ENCODE results near the gene GABRG3.

GABRG3 gene

DNA sequence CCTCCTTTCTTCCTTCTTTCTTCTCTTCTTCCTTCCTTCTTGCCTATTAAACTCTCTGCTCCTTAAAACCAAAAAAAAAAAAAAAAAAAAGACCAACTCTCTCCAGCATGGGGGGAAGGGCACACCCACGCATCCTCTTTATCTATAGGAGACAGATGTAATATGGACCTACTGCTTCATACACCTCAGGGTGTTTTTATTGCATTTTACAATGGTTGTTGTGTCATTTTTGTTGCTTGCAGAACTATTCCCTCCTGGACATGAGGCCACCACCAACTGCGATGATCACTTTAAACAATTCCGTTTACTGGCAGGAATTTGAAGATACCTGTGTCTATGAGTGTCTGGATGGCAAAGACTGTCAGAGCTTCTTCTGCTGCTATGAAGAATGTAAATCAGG, 561.4 kb downstream of the GABRG3 start:
- no peak for DNase-seq

DNA sequence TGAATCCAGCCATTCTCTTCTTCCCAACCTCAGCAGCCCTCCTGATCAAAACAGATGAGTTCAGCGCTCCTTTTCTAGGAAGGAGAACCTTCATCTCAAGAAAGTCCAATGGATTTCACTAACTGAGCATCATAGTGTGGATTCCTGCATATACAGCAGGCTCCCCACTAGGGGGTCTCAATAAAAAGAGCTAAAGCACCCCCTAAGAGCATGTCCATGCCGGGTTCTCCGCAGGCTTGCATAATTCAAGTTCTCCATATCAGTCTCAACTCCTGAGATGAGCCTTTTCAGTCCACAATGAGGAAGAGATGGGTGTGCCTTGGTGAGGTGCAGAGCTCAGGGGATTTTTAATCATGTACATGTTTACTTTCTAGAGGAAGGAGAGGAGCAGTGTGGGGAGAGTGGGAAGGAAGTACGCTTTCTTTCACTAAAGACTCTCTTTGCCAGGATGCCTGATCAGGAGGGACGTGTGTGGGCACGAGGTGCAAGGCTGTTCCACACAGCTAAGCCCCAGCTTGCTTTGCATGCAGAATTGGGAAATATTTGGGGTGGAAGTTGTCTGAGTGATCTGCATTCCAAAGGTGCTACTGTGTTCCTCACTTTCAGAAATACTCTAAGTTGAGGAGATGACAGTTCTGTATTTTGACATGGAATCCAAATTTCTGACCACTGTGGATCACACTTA, 564.6 kb downstream of the GABRG3 start:
- DNase-seq, result no peak

DNA sequence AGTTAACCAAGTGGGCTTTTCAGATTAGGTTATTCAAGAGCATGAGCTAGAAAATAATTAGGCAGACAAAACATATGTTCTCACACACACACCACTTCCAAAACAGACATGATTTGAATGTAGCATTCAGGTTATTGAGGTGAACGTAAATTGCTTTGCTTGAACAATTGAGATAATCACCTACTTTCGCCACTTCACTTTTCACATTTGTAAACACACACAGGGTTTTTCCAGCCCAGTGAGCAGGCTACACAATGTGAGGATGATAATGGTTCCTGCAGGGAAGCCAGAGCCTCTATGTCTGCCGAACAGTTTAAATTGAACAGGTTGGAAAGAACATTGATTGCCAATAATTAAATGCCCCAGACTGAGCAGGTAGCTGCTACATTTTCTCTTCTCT, 567.3 kb downstream of the GABRG3 start:
- no peak for DNase-seq

DNA sequence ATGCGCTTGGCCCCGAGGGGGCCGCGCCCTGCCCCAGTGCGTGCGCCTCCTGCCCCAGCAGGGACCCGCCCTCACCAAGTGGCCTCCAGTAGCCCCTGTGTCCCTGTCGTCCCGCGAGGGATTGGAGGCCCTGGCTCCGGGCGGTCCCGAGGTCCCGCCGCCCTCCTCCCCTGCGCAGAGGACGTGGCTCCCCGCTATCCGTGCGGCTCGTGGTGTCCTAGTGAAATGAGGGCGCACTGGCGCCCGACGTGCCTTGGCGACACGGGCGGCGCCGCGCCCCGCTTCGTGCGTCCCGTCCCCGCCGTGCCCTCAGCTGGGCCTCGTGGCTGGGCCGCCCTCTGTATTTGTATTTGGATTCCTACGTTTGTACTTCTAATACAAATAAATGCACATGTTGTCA, 570.6 kb downstream of the GABRG3 start:
- DNase-seq, result no peak

DNA sequence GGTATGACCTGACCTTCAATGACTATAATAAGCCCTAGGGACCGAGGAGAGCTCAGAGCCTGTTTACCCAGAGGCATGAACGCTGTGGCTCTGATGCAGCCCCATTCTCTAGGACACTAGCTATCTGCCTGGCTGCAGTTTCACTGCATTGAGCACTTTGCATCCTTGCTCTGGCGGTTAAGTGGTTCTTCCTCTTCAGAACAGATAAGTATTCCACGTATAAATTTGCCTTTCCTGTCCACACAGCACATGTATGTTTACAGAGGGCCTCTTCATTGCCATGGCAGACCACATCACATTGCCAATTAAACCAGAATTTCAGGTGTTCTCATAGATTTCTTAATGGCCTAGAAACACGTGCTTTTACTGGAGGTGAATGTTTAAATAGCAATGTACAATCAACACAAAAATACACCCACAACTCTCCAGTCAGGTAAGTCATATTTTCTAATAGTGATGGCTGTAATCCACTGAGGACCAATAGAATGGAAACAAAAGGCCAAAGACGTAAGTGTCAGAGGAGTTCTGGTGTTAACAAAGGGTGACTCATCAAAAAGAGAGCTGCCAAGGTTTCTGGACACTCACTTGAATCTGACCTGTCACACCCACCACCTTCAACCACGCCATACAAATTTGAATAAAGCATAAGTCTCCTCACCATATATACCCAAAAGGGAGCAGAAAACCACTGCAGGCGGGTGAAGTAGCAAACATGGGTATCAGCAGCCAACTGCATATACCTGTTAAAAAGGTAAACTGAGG, 574.7 kb downstream of the GABRG3 start:
- no peak for DNase-seq

DNA sequence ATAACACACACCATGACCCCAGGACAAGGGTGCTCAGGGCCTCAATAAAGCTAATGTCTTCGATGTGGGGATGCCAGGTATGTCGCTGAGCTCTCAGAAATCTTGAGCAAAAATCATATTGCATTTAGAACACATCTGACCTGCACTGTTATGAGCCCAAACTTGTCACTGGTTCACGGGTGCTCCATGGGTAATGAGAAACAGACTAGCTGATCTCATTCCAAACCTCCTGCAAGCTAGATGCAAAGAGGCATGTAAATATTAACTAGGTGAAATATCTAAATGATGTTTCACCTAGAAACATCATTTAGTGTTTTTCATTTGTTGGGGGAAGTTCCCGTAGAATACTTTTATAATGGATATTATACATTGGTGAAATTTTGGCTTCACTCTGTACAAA, 578.8 kb downstream of the GABRG3 start:
- no peak for DNase-seq

DNA sequence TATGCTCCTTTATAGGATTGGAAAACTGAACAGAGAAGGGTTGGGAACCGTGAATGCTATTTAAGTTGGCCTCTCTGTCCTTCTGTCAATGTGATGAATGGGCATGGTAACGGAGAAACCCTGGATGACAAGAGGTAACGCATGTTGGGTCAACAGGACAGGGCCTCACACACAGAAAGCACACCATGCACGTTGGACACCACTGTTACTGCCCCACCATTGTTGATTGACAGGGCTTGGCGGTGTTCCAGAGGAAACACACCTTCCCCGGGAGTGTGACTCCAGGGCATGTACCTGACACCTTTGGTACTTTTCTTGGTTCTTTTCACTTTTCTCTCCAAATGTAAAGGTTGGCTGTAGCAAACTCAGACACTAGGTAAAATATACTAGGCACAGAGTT, 579.7 kb downstream of the GABRG3 start:
- no peak for DNase-seq

DNA sequence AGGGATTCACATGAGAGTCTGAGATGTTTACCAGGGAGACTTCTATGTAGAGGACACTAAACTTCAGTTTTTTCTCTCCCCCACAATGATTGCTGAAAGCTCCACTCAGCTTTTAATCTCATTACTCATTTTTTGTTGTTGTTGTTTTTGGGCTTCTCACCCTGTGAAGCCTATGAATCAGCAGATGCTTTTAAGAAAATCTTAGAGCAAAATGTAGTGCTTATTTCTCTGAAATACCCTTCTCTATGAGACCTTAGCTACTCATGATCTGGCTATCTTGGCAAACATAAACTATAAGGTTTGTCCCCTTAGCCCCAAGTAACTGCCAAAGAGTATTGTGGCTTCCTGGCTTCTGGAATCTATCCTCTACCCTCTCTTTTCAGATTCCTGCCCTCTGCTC, 590.8 kb downstream of the GABRG3 start:
- DNase-seq, result no peak

DNA sequence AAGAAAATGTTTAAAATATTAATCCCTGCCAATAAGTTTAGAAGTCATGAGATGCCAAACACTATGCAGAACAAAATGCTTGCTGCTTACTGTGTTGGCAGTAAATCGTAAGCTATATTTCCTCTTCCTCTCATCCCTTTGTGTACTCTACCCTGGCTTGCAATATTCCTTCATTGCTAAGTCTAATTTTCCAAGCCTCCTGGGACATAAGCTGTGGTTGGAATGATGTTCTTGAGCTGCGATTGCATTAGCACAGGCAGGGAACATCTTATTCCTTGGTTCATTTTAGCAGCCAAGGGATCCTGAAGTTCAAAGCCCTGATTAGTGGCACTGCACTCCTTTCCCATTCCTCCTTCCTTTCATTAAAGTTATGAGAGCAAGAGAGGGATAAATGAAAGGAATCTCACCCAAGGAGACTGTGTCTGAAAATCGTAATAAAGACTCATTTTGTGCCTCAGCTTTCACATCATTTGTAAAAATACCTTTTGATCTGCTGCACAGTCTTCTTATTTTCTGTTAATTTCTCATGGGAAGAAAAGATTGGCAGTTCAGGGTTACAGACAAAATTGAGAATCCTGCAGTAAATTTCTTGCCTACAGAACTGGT, 592.9 kb downstream of the GABRG3 start:
- no peak for DNase-seq

DNA sequence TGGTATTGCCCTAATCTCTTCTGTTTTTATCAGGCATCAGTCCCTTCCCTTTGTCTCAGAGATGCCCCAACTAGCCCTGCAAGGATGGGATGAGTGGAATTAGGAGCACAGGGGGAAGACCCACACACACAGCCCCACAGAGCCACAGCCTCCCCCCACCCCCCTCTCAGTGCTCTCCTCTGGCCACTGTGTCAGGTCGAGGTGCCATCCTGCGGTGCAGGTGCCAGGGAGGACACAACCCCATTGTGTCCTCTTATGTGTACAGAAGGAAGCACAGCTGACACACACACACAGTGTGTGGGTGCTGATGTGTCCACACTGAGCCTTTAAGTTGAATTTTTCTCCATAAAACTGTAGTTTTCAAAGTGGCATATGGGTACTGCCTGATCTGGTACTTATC, 593.7 kb downstream of the GABRG3 start:
- DNase-seq, result no peak

DNA sequence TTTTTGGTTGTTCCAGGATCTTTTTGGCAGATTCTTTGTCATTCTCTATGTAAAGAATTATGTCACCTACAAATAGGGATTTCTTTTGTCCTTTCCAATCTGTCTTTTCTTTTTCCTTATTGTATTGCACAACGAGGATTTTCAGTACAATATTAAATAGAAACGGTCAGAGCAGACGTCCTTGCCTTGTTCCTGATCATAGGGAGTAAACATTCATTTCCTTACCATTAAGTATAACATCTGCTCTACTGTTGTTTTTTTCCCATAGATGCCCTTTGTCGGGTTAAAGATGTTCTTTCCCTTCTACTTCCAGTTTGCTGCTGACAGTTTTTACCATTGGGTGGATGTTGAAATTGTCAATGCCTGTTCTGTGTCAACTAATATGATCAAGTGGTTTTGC, 599.8 kb downstream of the GABRG3 start:
- DNase-seq, result no peak

DNA sequence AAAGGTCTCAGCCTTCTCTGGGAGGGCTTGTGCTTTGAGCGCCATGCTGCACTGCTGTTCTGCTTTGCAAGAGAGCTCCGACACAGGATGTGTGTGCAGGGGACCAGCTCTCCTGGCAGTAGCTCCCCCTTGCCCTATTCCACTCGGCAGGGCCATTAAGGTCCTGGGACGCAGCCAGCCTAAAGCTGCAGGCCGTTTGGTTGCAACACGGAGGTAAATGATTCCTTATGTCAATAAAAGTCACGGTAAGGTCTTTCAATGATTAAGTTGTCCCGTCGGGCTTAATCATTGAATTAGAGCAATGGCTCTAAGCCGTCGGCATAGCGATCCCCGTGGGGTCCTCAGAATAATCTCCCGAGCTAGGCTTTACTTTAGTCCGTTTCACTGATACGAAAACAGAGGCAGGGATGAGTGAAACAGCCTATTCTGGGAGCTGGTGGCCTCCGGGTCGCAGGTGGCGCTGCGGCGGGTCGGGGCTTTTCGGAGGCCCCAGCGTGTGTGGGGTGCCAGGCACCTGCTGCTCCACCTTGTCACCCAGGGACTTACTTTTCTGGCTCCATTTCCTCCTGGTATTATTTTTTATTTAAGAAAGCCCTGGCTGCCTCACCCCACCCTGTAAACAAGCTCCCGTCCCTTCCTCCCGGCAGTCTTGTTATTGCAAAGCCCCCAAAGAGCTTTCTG, 603.0 kb downstream of the GABRG3 start:
- no peak for DNase-seq

DNA sequence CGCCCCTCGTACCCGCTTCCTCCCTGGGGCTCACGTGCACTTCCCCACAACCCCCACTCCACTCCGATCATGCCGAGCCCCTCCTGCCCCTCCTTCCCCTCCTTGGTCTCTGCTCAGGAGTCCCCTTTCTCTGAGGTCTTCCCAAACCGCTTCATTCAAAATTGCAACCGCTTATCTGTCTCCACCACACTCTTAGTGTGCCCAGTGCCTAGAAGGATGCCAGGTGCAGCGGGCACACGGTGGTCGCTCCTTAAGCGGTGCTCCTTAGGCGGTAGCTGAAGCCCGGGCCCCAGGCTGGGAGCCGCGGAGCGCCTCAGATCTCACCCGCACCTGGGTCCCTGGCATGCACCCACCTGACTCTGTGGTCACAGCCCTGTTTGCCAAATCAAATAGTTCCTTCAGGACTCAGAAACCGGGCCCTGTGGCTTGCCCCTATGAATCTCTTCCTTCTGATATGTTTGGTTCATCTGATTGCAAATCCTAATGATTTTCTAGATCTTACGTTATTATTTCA, 603.6 kb downstream of the GABRG3 start:
- no peak for DNase-seq

DNA sequence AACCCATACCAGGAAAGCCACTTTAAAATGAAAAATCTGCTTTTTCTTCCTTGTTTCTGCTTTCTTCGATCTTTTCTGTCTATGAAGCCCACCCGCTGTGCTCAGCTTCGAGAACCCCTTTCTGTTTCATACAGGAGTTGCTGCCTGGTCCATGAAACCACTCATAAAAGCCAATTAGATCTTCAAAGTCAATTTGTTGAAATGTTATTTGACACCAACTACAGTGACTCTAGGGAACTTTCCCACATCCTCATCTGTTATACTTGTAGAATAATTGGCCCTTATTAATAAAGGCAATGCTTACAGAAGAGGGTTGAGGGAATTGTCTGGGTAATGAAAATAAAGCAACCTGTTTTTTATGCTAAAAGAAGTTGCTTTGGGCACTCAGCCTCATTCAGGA, 604.5 kb downstream of the GABRG3 start:
- no peak for DNase-seq

DNA sequence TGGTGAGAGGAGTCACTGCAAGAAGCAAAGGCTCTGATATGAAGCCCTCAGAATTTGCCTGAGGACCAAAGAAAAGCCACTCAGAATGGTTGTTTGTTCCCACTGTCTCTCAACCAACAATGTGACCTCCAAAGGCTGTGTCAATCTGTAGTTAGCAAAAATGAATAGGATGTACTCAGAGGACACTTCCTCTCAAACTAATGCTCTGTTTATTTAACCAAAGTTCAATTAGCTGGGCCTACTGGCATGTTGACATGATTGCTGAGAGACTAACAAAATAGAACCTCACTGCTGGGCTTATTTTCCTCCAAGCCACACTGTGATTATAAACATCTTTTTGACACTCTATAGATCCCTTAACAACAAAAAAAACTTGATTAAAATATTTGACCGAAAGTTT, 605.6 kb downstream of the GABRG3 start:
- DNase-seq, result no peak

DNA sequence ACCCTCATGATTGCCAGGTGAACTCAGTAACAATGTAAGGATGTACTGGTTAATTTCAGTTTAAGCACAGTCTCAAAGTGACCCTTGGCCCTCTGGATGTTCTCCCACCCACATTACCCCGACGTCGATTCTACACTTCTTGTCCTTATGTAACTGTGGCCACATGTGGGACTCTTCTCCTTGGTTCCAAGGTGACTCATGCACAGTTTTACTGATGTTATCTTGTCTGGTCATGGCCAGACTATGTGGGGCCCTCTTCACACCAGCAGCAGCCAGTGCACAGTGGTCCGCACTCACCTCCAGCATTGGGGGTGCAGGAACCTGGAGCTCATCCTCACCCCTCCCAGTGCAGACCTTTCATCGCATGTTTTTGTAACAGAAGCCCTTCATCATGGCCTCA, 608.8 kb downstream of the GABRG3 start:
- no peak for DNase-seq

DNA sequence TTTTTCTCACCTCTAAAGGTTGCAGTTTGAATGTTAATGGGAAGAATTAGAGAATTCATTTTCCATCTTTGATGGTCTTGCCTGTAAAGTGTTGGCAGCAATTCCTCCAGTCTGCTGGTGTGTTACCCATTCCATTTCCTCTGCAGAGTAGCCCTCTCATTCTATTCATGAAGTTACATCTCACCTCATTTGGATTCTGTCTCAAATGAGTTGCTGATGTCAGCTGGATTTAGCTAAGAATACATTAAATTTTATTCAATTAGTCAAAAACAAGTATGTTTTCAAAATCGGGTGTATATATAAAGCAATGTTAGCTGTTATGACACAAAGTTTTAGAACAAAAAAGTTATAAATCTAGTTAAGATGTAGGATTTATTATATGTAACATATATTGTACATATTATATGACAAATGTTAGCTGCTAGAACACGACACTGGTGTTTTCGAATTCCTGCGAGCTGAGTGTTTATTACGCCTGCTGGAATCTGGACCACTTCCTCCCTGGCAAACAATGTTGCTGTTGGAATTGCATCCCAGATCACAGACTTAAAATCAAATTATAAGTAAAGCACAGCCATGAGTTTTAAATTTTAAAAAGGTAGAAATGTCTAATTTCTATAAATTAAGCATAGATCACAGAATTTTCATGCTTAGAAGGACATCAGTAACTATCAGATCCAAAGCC, 611.9 kb downstream of the GABRG3 start:
- DNase-seq, result no peak

DNA sequence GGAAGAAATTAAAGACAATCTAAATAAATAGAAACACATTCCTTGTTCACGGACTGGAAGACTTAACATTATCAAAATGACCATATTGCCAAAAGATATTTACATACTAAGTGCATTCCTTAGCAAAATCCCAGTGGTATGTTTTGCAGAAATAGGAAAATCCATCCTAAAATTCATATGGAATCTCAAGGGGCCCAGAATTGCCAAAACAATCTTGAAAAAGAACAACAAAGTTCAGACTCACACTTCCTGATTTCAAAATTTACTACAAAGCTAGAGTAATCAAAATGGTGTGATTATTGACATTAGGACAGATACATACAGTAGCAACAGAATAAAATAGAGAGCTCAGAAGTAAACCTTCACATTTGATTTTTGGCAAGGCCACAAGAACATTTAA, 612.7 kb downstream of the GABRG3 start:
- no peak for DNase-seq

DNA sequence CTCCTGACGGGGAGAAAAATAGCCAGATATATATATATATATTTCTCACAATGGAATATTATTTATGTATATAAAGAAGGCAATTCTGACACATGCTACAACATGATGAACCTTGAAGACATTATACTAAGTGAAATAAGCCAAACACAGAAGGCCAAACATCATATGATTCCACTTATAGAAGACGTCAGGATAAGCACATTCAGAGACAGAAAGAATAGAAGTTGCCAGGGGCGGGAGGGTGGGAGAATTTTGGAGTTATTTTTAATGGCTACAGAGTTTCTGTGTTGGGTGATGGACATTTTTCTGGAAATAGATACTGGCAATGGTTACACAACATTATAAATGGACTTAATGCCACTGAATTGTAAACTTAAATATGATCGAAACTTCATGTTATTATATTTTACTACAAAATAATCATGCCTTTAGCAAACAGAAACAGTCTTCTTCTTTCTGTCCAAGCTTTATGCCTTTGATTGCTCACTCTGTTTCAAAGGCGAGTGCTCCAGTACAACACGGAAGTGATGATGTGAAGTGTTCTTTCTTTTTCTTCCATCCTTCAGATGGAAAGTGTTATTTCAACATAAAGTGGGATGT, 614.2 kb downstream of the GABRG3 start:
- DNase-seq, result no peak

DNA sequence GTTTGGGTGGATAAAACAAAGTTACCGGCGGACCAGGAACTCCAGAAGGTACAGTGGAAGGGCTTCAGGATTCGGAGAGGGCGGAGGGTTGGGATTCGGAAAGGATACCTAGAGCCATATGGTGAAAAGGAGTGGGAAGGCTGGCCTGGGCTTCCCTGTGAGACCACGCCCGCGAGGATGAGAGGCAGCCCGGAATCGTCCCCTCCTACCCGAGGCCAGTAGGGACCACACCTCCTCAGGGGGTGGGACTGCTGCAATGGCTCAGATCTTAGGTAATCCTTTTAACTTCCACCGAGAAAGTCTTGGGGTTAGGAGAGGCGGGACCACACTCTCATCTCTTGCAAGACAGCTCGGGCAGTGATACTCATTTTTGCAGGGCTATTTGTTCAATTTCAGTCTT, 616.8 kb downstream of the GABRG3 start:
- no peak for DNase-seq

DNA sequence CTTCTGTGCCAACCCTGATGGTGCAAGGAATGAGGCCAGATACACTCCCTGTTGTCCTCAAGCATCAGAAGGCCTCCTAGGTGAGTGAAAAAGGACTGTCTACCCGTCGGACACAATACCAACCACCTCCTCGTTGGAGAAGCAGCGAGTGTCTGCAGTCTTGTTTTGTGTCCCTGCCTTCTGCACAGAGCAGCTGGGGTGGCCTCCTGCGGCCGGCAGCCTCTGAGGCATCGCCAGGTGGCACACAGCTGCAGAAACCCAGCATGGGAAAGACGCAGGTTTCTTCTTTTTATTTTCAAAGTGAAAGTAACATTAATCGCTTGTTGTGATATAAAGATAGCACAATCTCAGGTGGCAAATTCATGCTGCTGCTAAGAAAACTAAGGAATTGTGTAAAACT, 618.3 kb downstream of the GABRG3 start:
- no peak for DNase-seq

DNA sequence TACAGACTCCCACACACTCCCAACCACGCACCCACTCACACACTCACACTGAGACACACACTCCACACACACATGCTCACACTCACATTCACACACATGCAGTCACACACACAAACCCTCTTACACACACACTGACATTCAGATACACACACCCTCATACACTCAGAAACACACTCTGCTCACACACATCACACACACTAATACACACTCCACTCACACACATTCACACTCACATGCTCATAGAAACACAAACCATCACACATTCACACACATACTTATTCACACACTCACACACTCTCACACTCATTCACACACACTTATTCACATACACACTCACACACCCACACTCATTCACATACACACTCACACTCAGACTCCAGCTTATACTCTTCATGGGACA, 618.8 kb downstream of the GABRG3 start:
- no peak for DNase-seq
